ENCODE results near the gene GCKR.

Gene GCKR

GRCh38 chr2:27502142-27502541, 5.5 kb downstream of the GCKR start:
- Histone ChIP-seq H3K4me1 (ENCODE audit: low read length) (no peaks in the 10 kb centered on the region), H3F3A (ENCODE audit: insufficient read depth, low read length) (no peaks in the 10 kb centered on the region), H3K9me2 (replicated peaks; ENCODE audit: insufficient read depth, low read length) (no peaks in the 10 kb centered on the region), H4K20me1 (ENCODE audit: insufficient read depth, low read length) (no peaks in the 10 kb centered on the region), H3K9me3 (replicated peaks; ENCODE audit: insufficient read depth, low read length) (no peaks in the 10 kb centered on the region), H3K27me3 (replicated peaks; ENCODE audit: insufficient read depth, low read length) (no peaks in the 10 kb centered on the region), H3K9ac (ENCODE audit: low read length) (no peak overlapping the region), H3K4me3 (ENCODE audit: low read length) (no peak overlapping the region), H3K79me2 (ENCODE audit: low read length) (no peaks in the 10 kb centered on the region), H3K4me2 (ENCODE audit: low read depth, low read length) (no peak overlapping the region), H3K27ac (ENCODE audit: low read length) (no peak overlapping the region), H2AFZ (ENCODE audit: low read length) (no peak overlapping the region), H3K36me3 (replicated peaks; ENCODE audit: insufficient read depth, low read length) (no peaks in the 10 kb centered on the region)
- no peak for TF ChIP-seq EZH2phosphoT487 (IDR thresholded peaks at IDR 0.05; ENCODE audit: low read length)
- no peak for TF ChIP-seq EZH2 (optimal IDR thresholded peaks at IDR 0.05; ENCODE audit: low read depth, low read length)
- TF ChIP-seq CTCF (IDR thresholded peaks at IDR 0.05; ENCODE audit: low read length), result no peak
- DNase-seq, result no peak

GRCh38 chr2:27506587-27506986, 9.9 kb downstream of the GCKR start:
- H3F3A ChIP-seq (ENCODE audit: insufficient read depth, low read length), result no peaks in the 10 kb centered on the region
- H3K9me2 ChIP-seq (replicated peaks; ENCODE audit: insufficient read depth, low read length), result no peaks in the 10 kb centered on the region
- H3K4me1 ChIP-seq (ENCODE audit: low read length), result no peaks in the 10 kb centered on the region
- H3K27me3 ChIP-seq (replicated peaks; ENCODE audit: insufficient read depth, low read length), result no peaks in the 10 kb centered on the region
- no peak overlapping the region for H3K27ac ChIP-seq (ENCODE audit: low read length)
- no peak overlapping the region for H2AFZ ChIP-seq (ENCODE audit: low read length)
- no peaks in the 10 kb centered on the region for H3K9me3 ChIP-seq (replicated peaks; ENCODE audit: insufficient read depth, low read length)
- H4K20me1 ChIP-seq (ENCODE audit: insufficient read depth, low read length), result no peaks in the 10 kb centered on the region
- no peaks in the 10 kb centered on the region for H3K79me2 ChIP-seq (ENCODE audit: low read length)
- TF ChIP-seq CTCF (IDR thresholded peaks at IDR 0.05; ENCODE audit: low read length) (no peak), EZH2 (optimal IDR thresholded peaks at IDR 0.05; ENCODE audit: low read depth, low read length) (no peak), EZH2phosphoT487 (IDR thresholded peaks at IDR 0.05; ENCODE audit: low read length) (no peak)
- no peaks in the 10 kb centered on the region for H3K36me3 ChIP-seq (replicated peaks; ENCODE audit: insufficient read depth, low read length)
- no peak overlapping the region for H3K4me2 ChIP-seq (ENCODE audit: low read depth, low read length)
- H3K9ac ChIP-seq (ENCODE audit: low read length), result no peak overlapping the region
- H3K4me3 ChIP-seq (ENCODE audit: low read length), result no peak overlapping the region
- DNase-seq, result no peak

GRCh38 chr2:27507293-27507692, 10.7 kb downstream of the GCKR start:
- Histone ChIP-seq H3K36me3 (replicated peaks; ENCODE audit: insufficient read depth, low read length) (no peaks in the 10 kb centered on the region), H3K9ac (ENCODE audit: low read length) (no peak overlapping the region), H4K20me1 (ENCODE audit: insufficient read depth, low read length) (no peaks in the 10 kb centered on the region), H3K27me3 (replicated peaks; ENCODE audit: insufficient read depth, low read length) (no peaks in the 10 kb centered on the region), H3K9me3 (replicated peaks; ENCODE audit: insufficient read depth, low read length) (no peaks in the 10 kb centered on the region), H2AFZ (ENCODE audit: low read length) (no peak overlapping the region), H3K79me2 (ENCODE audit: low read length) (no peaks in the 10 kb centered on the region), H3F3A (ENCODE audit: insufficient read depth, low read length) (no peaks in the 10 kb centered on the region), H3K9me2 (replicated peaks; ENCODE audit: insufficient read depth, low read length) (no peaks in the 10 kb centered on the region), H3K4me2 (ENCODE audit: low read depth, low read length) (no peak overlapping the region), H3K27ac (ENCODE audit: low read length) (no peak overlapping the region), H3K4me1 (ENCODE audit: low read length) (no peaks in the 10 kb centered on the region), H3K4me3 (ENCODE audit: low read length) (no peak overlapping the region)
- DNase-seq, result no peak
- no peak for TF ChIP-seq EZH2 (optimal IDR thresholded peaks at IDR 0.05; ENCODE audit: low read depth, low read length)

GRCh38 chr2:27509326-27509725, 12.7 kb downstream of the GCKR start:
- Histone ChIP-seq H3K9me3 (replicated peaks; ENCODE audit: insufficient read depth, low read length) (no peaks in the 10 kb centered on the region), H3K9me2 (replicated peaks; ENCODE audit: insufficient read depth, low read length) (no peaks in the 10 kb centered on the region), H4K20me1 (ENCODE audit: insufficient read depth, low read length) (no peaks in the 10 kb centered on the region), H3F3A (ENCODE audit: insufficient read depth, low read length) (no peaks in the 10 kb centered on the region), H2AFZ (ENCODE audit: low read length) (no peak overlapping the region), H3K36me3 (replicated peaks; ENCODE audit: insufficient read depth, low read length) (no peaks in the 10 kb centered on the region), H3K4me2 (ENCODE audit: low read depth, low read length) (no peak overlapping the region), H3K4me1 (ENCODE audit: low read length) (no peaks in the 10 kb centered on the region), H3K27ac (ENCODE audit: low read length) (no peak overlapping the region), H3K27me3 (replicated peaks; ENCODE audit: insufficient read depth, low read length) (no peaks in the 10 kb centered on the region), H3K4me3 (ENCODE audit: low read length) (no peak overlapping the region), H3K79me2 (ENCODE audit: low read length) (no peaks in the 10 kb centered on the region), H3K9ac (ENCODE audit: low read length) (no peak overlapping the region)
- TF ChIP-seq EZH2phosphoT487 (IDR thresholded peaks at IDR 0.05; ENCODE audit: low read length), result no peak
- no peak for TF ChIP-seq CTCF (IDR thresholded peaks at IDR 0.05; ENCODE audit: low read length)
- TF ChIP-seq EZH2 (optimal IDR thresholded peaks at IDR 0.05; ENCODE audit: low read depth, low read length), result no peak
- DNase-seq, result no peak

All from MM.1S (cell line).